GM19467 (cell line): ENCODE data around the gene ZKSCAN5.
"Not testable (repeated sequence)": the region's sequence is repeated elsewhere in the genome, so short reads cannot be mapped to it uniquely, and the experiment has no call there.

Experiments
- ATAC-seq: cut with Tn5 transposase; IDR thresholded peaks from one replicate; pipeline ENCODE4 v1.9.1; 2021; ENCODE audit warnings: mild to moderate bottlenecking, moderate library complexity; ENCODE audit not compliant: unreplicated experiment

Gene ZKSCAN5

GRCh38 chr7:99497766-99498545, 6.5 kb upstream of the ZKSCAN5 start:
- ATAC-seq: no peak

GRCh38 chr7:99498546-99498944, 5.9 kb upstream of the ZKSCAN5 start:
- no peak for ATAC-seq

- ATAC-seq: peak; percentile 4
Measured at GRCh38 chr7:99499371-99499720, 5.1 kb upstream of the ZKSCAN5 start.

- peak; percentile 51 for ATAC-seq
Measured at GRCh38 chr7:99499721-99500636, 4.5 kb upstream of the ZKSCAN5 start, which contains the start of gene ZNF394. TSS of gene ZNF394 (minus strand) at chr7:99500281. CDS start at chr7:99500093, 188 bp downstream.

GRCh38 chr7:99500637-99501009, 3.8 kb upstream of the ZKSCAN5 start:
- no peak for ATAC-seq

GRCh38 chr7:99501236-99501635, 3.2 kb upstream of the ZKSCAN5 start:
- ATAC-seq: not testable (repeated sequence)

GRCh38 chr7:99504281-99504602, 220 bp upstream of the ZKSCAN5 start:
- ATAC-seq: no peak

- no peak for ATAC-seq
Measured at GRCh38 chr7:99505324-99505662, 831 bp downstream of the ZKSCAN5 start.

GRCh38 chr7:99514050-99514449, 9.6 kb downstream of the ZKSCAN5 start:
- no peak for ATAC-seq

- no peak for ATAC-seq
Measured at GRCh38 chr7:99521399-99521798, 16.9 kb downstream of the ZKSCAN5 start.

- no peak for ATAC-seq
Measured at GRCh38 chr7:99525713-99526440, 21.4 kb downstream of the ZKSCAN5 start.

GRCh38 chr7:99531354-99531765, 26.9 kb downstream of the ZKSCAN5 start:
- ATAC-seq: no peak

GRCh38 chr7:99535667-99536066, 31.2 kb downstream of the ZKSCAN5 start:
- ATAC-seq: no peak

- ATAC-seq: no peak
Measured at GRCh38 chr7:99539213-99539811, 34.9 kb downstream of the ZKSCAN5 start.

- ATAC-seq: no peak
Measured at GRCh38 chr7:99540542-99540941, 36.1 kb downstream of the ZKSCAN5 start.

- no peak for ATAC-seq
Measured at GRCh38 chr7:99541212-99541611, 36.8 kb downstream of the ZKSCAN5 start.

GRCh38 chr7:99543081-99543671, 38.7 kb downstream of the ZKSCAN5 start:
- ATAC-seq: no peak

GRCh38 chr7:99543916-99544315, 39.5 kb downstream of the ZKSCAN5 start:
- no peak for ATAC-seq

GRCh38 chr7:99545308-99545707, 40.8 kb downstream of the ZKSCAN5 start:
- not testable (repeated sequence) for ATAC-seq

GRCh38 chr7:99549545-99549944, 45.1 kb downstream of the ZKSCAN5 start:
- not testable (repeated sequence) for ATAC-seq

GRCh38 chr7:99551334-99551733, 46.9 kb downstream of the ZKSCAN5 start:
- no peak for ATAC-seq
